Sigmoid colon (tissue), 7 donors: ENCODE data around the gene PRKG1. TPM values are rescaled to one million over a fixed set of nuclear protein-coding genes. Genes with fewer than 3 reads are reported as not detected.

Experiments
- DNase-seq: peaks from one replicate; pipeline ENCODE4 v3.0.0-alpha.2; 2019
- H3K27ac ChIP-seq, 4 donors: fragments of 200-600 bp; sonication (generic); one replicate each; pipeline ENCODE4 v1.5.1; 2016 to 2019; ENCODE audit warnings: mild to moderate bottlenecking in 1 of 4
- H3K27me3 ChIP-seq, 3 donors: fragments of 200-600 bp; sonication (generic); one replicate each; pipeline ENCODE4 v1.5.1; 2019; ENCODE audit warnings: mild to moderate bottlenecking in 1 of 3
- H3K36me3 ChIP-seq, 4 donors: fragments of 200-600 bp; sonication (generic); one replicate each; pipeline ENCODE4 v1.5.1; 2016 to 2019
- H3K4me1 ChIP-seq, 4 donors: fragments of 200-600 bp; sonication (generic); one replicate each; pipeline ENCODE4 v1.5.1; 2017 to 2019
- H3K4me3 ChIP-seq, 4 donors: fragments of 200-600 bp; sonication (generic); one replicate each; pipeline ENCODE4 v1.5.1; 2017 to 2019; ENCODE audit warnings: mild to moderate bottlenecking in 2 of 4, moderate library complexity in 1 of 4
- H3K9me3 ChIP-seq, 4 donors: fragments of 200-600 bp in 3 of 4; sonication (generic) in 3 of 4; one replicate each; pipeline versions ENCODE4 v1.5.1 to v1.6.1; 2013 to 2019
- EP300 ChIP-seq, 4 donors: sonication (generic); formaldehyde crosslinking; IDR thresholded peaks; one replicate each; pipeline ENCODE4 v1.6.1; 2017; ENCODE audit warnings: antibody characterized with exemption in 4 of 4
- POLR2A ChIP-seq, 2 donors: fragments of 450-650 bp; IDR thresholded peaks; one replicate each; pipeline ENCODE4 v1.6.1; 2016; ENCODE audit warnings: antibody characterized with exemption in 2 of 2, mild to moderate bottlenecking in 2 of 2, moderate library complexity in 2 of 2
- POLR2AphosphoS5 ChIP-seq, 4 donors: sonication (generic); formaldehyde crosslinking; IDR thresholded peaks; one replicate each; pipeline ENCODE4 v1.6.1; 2017; ENCODE audit warnings: antibody characterized with exemption in 4 of 4
- WGBS, 2 donors: extraction: QIAGEN DNeasy Blood & Tissue Kit; methylation state at CpG; one replicate each; pipeline ENCODE4 v1.1.7; 2013; 5-methylcytosine and 5-hydroxymethylcytosine counted together
- intact Hi-C: fragments of 100-400 bp; cut with DNase I; formaldehyde crosslinking; loops from one replicate; pipeline ENCODE4 v1.15.1; 2023
- polyA plus RNA-seq, 3 donors: library from polyadenylated mRNA; stranded (reverse); fragments of 200-250 nt; gene quantifications; one replicate each; pipeline ENCODE4 v1.2.3, GENCODE V29; 2013
- total RNA-seq, 4 donors: library from RNA; depleted of rRNA; stranded (reverse); fragments of >200 nt; gene quantifications; one replicate each; pipeline ENCODE4 v1.1.0, GENCODE V29; 2016
- TF ChIP-seq, protein P1 (sequence below), 4 experiments: fragments of 450-650 bp in 3 of 4; fragments of 200-600 bp in 1 of 4; IDR thresholded peaks; one replicate each; pipeline ENCODE4 v1.5.1; 2016 to 2019; ENCODE audit warnings: antibody characterized with exemption in 4 of 4, mild to moderate bottlenecking in 3 of 4, moderate library complexity in 2 of 4
- donor health status: healthy with polysubstance abuse.
- donor health status: Bipolar disorder and iron deficiency.
- donor health status: healthy.

The PRKG1 gene
- total and polyA plus RNA-seq, 7 donors: 3.7 to 92.9 (median 60.2) TPM

DNA sequence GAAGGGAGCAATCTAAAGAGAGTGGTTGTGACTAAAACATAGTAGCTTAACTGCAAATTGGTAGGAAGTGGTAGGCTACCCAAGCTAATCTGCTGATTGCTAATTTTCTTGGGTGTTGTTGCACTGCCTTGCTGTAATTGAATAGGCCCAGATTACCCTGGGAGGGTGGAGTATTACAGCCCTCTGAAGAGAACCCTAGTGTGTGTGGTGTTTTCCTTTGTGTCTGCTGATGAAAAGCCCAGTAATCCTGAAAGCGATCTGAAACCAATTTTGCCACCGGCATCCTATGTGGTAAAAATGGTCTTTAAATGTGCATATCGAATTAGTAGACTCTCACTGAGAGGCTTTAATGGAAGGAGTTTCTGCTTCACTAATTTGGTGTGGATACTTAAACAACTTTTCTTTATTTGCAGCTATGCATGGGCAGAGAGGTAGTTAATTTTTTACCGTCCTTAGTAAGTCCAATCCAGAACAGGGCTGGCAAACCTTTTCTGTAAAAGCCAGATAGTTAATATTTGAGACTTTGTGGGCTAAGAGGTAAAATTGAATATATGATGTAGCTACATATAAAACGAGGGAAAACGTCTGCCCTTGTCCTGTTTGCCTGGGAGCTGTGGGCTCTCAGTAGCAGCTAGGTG is 532.7 kb downstream of the PRKG1 start:
- H3K36me3 ChIP-seq: no peaks in the 10 kb centered on the region
- H3K27ac ChIP-seq: no peak overlapping the region
- H3K27me3 ChIP-seq: no peaks in the 10 kb centered on the region
- TF ChIP-seq POLR2A (IDR thresholded peaks at IDR 0.05) (no peak), EP300 (IDR thresholded peaks at IDR 0.05) (no peak)
- TF ChIP-seq, protein P1, sequence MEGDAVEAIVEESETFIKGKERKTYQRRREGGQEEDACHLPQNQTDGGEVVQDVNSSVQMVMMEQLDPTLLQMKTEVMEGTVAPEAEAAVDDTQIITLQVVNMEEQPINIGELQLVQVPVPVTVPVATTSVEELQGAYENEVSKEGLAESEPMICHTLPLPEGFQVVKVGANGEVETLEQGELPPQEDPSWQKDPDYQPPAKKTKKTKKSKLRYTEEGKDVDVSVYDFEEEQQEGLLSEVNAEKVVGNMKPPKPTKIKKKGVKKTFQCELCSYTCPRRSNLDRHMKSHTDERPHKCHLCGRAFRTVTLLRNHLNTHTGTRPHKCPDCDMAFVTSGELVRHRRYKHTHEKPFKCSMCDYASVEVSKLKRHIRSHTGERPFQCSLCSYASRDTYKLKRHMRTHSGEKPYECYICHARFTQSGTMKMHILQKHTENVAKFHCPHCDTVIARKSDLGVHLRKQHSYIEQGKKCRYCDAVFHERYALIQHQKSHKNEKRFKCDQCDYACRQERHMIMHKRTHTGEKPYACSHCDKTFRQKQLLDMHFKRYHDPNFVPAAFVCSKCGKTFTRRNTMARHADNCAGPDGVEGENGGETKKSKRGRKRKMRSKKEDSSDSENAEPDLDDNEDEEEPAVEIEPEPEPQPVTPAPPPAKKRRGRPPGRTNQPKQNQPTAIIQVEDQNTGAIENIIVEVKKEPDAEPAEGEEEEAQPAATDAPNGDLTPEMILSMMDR (IDR thresholded peaks at IDR 0.05): no peak
- 91 to 94% methylated on average over 6 of the region's 6 CpGs for WGBS, 2 donors
- no peak overlapping the region for H3K4me3 ChIP-seq
- no peak for DNase-seq
- H3K4me1 ChIP-seq: peaks cover 0 to 7% (median 0%) of the 10 kb centered on the region in 4 donors
- intact Hi-C loops: no loop called here
- H3K9me3 ChIP-seq: no peaks in the 10 kb centered on the region

GRCh38 chr10:51607463-51607835 is 533.2 kb downstream of the PRKG1 start:
- Histone ChIP-seq H3K27me3 (no peaks in the 10 kb centered on the region), H3K4me3 (no peak overlapping the region), H3K27ac (no peak overlapping the region), H3K9me3 (no peaks in the 10 kb centered on the region), H3K4me1 (peaks cover 0 to 7% (median 0%) of the 10 kb centered on the region in 4 donors), H3K36me3 (no peaks in the 10 kb centered on the region)
- no peak for DNase-seq
- intact Hi-C loops: no loop called here
- 94% methylated on average over 3 of the region's 3 CpGs for WGBS, 2 donors
- TF ChIP-seq POLR2A (IDR thresholded peaks at IDR 0.05) (no peak), EP300 (IDR thresholded peaks at IDR 0.05) (no peak), POLR2AphosphoS5 (IDR thresholded peaks at IDR 0.05) (no peak)
- TF ChIP-seq, protein P1 (IDR thresholded peaks at IDR 0.05): no peak

DNA sequence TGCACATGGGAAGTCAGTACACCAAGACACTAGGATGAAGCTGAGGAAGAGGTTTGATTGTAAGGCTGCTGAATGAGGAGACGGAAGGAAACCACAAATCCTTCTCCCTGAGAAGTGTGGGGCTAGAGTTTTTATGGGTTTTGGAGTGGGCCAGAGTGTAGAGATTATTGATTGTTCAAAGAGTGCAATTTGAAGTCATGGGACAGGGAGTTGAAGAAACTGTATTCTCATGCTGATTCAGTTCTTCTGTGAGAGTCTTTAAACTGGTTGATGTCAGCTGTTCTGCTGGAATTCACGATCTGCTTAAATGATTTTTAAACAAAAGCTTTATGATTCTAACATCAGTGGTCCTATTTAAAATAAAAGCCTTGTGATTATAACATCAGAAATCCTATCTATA is 533.9 kb downstream of the PRKG1 start:
- WGBS, 2 donors: 74 to 79% methylated on average over 2 of the region's 2 CpGs
- intact Hi-C loops: no loop called here

GRCh38 chr10:51615764-51616298 is 541.5 kb downstream of the PRKG1 start:
- WGBS, 2 donors: 91 to 95% methylated on average over 3 of the region's 3 CpGs
- Histone ChIP-seq H3K9me3 (peaks cover 0 to 4% (median 0%) of the 10 kb centered on the region in 4 donors), H3K4me3 (no peak overlapping the region), H3K4me1 (peaks cover 0 to 8% (median 0%) of the 10 kb centered on the region in 4 donors), H3K36me3 (no peaks in the 10 kb centered on the region), H3K27me3 (no peaks in the 10 kb centered on the region), H3K27ac (no peak overlapping the region)
- intact Hi-C loops: no loop called here
- TF ChIP-seq EP300 (IDR thresholded peaks at IDR 0.05) (no peak), POLR2AphosphoS5 (IDR thresholded peaks at IDR 0.05) (no peak), POLR2A (IDR thresholded peaks at IDR 0.05) (no peak)
- TF ChIP-seq, protein P1 (IDR thresholded peaks at IDR 0.05): no peak
- DNase-seq: no peak

More for the DNA sequence above, 533.9 kb downstream of the PRKG1 start:
- H3K36me3 ChIP-seq: no peaks in the 10 kb centered on the region
- H3K4me1 ChIP-seq: peaks cover 0 to 7% (median 0%) of the 10 kb centered on the region in 4 donors
- H3K27me3 ChIP-seq: no peaks in the 10 kb centered on the region
- H3K4me3 ChIP-seq: no peak overlapping the region
- TF ChIP-seq POLR2A (IDR thresholded peaks at IDR 0.05): no peak
- TF ChIP-seq, protein P1 (IDR thresholded peaks at IDR 0.05): no peak
- TF ChIP-seq POLR2AphosphoS5 (IDR thresholded peaks at IDR 0.05): no peak
- no peak for TF ChIP-seq EP300 (IDR thresholded peaks at IDR 0.05)
- H3K27ac ChIP-seq: no peak overlapping the region
- no peaks in the 10 kb centered on the region for H3K9me3 ChIP-seq
- DNase-seq: no peak
